Stimulated activated CD8-positive, alpha-beta memory T cell treated with anti-CD3 and anti-CD28 coated beads, Interleukin-2, amount 100 ng/mL, for 48 hours (primary cell): ENCODE data around the gene THAP7.
"Not testable (repeated sequence)": the region's sequence is repeated elsewhere in the genome, so short reads cannot be mapped to it uniquely, and the experiment has no call there.

ENCODE experiments used
- DNase-seq, 2 donors: peaks; one replicate each; pipeline ENCODE4 v3.0.0-alpha.2; 2020; ENCODE audit warnings: low read depth in 2 of 2

The THAP7 gene

DNA sequence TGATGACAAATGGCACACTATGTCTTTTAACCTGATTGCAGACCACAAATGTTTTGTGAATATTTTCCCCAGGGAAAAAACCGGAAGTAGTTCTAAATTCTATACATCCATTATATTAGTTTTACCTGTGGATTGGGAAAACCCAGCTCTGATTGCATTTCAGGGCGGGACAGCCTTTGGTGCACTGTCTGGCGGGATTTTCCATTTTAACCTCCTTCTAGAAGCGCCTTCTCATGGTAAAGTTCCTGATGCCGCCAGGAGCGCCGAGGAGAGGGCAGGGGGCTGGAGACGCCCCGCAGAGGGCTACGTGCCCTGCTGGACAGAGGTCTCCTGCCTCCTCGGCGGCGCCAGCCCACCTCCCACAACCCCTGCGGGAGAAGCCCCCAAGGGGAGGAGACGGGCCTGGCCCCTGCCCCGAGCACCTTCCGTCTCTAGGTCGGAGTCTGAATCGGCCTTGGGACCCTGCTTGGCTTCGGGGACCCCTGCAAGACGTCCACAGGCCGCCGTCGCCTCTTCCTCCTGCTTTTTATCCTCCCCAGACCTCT lies 11.8 kb upstream of the THAP7 start:
- no peak for DNase-seq

DNA sequence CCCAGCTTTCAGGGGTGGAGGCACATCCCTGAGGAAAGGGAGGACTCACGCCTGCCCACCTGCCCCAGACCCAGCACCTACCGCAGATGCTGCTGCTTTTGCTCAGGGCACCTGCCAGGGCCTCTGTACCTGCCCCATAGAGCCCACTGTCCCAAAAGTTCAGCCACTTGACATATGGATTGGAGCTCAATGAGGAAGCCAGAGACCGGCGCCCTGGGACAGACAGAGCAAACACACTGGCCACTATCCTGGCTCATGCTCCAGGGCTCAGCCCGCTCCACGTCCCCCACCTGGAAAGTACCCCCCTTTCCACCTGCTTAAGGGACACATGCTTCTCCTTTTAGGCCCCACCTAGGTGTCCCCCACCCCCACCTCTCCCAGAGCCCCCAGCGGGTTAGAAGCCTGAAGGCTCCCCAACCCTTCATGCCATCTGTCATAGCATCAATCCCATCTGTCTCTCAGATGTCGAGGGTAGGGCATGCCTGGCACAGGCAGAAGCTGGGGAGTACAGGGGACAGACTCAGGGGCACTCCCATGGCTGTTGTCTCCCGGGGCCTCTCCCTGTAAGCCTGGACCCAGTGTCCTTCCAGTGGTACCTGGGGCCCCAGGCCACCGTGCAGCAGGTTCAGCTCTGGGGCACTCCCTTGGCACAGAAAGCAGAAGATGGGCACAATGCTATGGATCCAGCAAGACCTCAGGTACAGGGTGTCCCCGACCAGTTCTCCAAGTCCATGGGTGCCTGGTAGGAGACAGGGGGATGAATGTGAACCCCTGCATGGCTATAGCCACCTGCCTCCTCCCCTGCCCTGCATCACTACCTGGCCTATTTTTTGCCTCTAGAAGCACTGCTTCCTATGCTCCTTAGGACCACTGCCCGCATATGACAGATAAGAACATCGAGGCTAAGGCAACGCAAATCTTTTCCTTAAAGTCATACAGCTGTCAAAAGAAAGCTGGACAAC lies 10.8 kb upstream of the THAP7 start:
- no peak for DNase-seq

DNA sequence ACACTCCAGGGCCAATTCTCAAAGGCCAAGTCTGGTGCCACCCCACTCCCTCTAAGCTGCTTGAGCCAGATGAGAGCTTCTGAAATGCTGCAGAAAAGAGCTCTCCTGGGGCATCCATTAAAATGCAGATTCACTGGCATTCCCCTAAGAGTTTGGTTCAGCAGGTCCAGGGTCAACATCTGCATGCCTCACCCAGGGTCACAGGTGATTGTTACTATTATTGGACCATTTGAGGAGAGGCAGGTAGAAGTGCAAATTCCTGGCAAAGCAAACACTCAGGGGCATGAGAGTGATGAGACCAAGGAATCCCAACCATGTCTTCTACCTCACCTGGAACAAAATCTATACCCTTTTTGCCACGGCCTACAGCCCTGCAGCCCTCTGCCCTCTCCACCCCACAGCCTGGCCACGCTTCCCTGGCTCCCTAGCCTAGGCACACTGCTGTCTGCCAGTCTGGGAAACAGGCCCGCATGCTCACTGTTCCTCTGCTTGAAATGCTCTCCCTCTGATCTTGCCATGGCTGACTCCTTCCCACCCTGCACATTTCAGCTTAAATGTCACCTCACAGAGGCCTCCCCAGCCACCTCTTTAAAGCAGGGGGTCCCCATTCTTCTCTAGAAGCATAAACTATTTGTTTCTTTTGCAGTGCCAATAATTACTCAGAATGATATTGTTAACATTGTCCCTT lies 8.7 kb upstream of the THAP7 start:
- DNase-seq, result no peak

DNA sequence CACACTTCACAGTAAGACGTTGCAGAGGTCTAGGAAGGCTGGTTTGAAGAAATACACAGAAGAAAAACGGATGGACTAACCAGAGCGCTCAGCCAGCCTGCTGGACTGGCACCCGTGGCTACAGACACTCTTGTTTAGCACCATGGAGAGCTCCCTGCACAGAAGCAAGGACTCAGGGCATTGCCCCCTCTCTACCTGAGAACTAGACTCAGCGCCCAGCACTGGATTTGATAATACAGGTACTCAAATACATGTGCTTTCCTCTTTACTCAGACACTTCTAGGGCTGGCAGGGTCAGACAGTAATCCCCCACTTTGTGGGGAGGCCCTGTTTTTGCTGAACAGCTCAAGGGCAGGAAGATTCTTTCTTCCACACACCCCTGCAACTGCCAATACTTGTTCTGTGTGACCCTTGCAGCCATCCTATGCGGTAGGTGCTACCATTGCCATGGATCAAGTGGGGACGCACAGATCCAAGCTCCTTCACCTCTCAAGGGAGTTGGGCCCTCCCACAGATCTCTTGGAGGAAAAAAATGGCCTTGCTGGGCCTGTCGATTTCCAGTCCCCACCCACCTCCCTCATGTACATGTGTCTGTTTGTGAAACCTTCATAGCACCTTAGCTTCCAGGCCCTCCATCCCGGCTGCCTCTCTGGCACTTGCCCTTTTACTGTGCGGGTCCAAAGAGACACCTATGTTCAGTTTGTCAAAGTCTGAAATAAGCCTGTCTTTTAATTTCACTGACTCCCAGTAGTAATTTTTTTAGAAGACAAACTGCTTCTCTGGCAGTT lies 7.9 kb upstream of the THAP7 start:
- DNase-seq, result no peak

DNA sequence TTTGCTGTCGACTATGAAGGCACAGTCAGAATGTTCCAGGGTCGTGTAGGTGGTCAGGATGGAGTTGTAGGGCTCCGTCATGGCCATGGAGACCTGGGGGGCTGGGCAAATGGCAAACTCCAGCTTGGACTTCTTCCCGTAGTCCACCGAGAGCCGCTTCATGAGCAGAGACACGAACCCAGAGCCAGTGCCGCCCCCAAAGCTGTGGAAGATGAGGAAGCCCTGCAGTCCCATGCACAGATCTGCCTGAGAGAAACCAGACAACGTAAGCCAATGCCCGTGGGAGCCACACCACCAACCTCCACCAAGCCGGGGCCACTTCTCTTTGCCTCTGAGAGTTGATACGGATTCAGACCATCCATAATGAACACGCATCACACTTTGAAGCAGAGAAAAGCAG lies 7.3 kb upstream of the THAP7 start:
- DNase-seq, result not testable (repeated sequence)

DNA sequence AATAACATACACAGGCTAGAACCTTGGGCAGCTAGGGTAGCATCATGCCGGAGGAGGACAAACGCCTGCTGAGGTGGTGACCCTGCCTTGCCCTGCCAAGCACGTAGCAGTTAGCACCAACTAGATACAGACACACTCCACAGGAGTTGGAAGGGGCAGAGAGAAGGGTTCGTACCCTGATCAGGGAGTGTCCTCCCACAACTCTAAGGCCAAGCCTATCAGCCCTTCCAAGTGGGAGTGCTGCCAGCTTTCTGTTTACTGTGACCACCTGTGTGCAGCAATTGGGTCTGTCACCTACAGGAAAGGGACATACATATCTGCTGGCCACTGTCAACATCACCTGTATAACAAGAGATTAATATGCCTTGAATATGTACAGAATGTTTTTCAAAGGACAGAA lies 1.9 kb upstream of the THAP7 start:
- DNase-seq, result no peak

DNA sequence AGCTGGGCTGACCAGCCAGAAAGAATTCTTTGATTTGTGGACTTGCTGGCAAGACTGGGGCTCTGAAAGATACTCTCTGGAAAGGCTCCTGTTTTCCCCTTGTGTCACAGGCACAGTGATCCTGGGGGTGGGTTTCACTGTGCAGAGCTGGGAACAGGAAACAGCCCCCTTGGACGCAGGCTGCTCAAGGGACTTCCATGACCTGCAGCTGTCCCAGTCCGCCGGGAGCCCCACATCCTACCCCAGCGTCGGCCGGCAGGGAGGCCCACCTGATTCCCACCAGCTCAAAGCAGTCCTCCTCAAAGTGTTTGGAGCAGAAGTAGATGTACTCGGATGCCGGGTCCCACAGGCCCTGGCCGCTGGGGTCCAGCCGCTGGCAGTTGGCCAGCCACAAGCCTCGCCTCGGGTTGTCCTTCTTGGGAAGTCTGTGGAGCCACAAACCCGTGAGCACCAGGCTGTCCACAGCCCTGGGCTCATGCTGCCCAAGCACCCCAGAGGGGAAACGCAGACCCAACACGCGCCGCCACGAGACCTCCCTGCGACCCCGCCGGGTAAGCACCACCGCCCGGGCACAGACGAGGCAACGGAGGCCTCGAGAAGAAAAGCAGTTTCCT lies 824 bp downstream of the THAP7 start:
- DNase-seq, result no peak

DNA sequence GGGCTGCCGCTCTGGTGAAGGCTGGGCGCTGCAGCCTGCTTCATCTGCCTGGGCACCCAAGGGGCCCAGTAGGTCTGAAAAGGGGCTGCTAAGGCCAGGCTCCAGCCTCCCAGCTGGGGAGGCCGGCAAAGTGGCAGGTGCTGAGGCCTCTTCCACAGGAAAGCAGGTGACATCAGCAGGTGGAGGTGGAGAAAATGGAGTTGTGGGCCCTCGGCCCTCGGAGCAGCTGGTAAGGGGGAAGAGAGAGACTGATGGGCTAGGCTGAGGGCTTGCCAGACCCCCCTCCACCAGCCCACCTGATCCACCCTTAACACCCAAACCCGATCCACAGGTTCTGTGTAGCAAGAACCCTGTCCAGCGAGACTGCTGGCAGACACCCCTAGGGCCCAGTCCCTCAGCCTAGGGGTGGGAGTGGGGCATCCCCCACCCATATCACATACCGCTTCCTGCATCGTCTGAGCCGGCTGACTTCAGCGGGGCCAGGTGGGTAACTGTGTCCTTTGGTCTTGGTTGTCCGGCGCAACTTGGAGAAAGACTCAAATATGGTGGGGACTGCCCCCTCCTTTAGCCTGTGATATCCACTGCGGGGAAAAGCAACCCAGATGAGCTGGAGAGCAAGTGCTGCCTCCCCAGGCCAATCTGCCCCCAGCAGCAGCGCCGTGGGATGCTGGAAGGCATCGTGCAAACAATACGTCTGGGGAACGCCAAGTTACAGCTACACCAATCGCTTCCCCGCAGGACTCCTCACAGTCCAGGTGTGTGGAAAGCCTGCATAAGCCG lies 1.5 kb downstream of the THAP7 start:
- DNase-seq, result no peak

DNA sequence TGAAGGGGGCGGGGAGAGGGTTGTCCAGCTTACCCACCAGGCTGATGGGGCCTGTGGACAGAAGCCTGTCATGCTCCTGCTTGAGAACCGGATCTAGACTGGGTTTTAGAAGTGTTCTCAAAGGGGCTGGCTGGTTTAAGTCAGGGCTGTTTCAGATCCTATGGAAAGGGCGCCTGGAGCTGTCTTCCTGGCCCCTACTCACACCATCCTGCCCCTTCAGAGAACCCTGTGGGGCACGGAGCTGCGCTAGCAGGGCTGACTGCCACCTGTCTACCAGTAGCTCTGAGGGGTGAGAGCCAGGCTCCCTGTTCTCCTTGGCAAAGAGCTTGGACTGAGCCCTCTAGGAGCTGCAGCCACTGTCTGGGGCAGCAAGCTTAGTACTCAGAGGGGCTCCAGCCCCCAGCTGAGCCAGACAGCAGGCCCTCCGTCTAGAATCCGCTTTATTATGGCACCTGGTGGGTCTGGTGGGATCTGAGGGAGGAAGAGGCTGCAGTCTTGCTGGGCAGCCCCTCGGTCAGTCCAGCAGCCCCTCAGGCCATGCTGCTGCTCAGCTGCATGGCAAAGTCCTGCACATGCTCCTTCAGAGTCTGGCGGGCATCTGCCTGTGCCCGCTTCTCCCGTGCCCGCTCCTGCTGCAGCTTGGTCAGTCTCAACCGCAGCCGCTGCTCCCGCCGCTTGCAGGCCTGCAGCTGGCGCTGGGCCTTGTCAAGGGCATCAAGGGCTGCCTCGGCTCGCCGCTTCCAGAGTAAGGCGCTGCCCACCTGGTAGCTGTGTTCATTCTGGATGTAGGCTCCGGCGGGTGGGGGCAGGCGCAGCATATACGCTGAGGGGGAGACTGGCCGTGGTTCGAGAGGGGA lies 2.3 kb downstream of the THAP7 start:
- DNase-seq, result no peak

DNA sequence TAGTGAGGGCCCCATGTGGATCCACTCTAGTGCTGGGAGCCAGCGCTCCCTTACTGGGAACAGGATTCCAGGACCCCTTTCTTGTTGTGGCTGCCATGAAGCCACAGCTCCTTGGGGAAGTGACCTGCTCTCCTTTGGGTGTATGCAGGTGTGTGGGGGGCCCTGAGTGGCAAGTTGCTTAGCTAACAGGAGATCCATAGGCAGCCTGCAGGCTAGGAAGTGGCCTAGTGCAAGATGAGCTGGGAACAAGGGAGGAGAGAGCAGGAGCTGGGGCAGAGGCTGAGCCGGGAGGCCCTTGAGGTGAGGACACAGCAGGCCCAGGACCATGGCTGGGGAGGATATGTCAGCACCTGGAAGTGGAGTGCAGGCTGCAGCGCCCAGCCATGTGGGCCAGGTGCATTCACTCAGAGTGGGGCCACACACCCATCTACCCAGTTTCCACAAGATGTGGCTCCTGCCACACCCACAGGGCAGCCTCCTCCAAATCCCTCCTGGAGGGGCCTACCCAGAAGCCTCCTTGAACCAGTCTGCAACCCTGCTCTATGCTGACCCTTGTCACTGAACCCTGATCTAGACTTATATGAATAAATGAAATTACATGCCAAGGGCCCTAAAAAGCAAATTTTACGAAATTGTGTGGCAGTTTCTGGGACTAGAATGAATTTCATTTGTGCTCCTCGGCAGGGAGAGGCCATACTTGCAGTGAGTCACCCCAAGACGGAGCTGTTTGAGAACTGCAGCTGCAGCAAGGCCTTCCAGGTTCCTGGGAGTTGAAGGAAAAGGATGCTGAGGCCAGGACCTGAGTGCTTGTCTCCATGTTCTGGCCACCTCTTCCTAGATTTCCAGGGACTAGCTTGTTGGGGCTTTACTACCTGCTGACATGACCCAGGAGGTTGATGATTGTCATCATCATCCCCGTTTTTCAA lies 3.2 kb downstream of the THAP7 start:
- DNase-seq, result no peak

DNA sequence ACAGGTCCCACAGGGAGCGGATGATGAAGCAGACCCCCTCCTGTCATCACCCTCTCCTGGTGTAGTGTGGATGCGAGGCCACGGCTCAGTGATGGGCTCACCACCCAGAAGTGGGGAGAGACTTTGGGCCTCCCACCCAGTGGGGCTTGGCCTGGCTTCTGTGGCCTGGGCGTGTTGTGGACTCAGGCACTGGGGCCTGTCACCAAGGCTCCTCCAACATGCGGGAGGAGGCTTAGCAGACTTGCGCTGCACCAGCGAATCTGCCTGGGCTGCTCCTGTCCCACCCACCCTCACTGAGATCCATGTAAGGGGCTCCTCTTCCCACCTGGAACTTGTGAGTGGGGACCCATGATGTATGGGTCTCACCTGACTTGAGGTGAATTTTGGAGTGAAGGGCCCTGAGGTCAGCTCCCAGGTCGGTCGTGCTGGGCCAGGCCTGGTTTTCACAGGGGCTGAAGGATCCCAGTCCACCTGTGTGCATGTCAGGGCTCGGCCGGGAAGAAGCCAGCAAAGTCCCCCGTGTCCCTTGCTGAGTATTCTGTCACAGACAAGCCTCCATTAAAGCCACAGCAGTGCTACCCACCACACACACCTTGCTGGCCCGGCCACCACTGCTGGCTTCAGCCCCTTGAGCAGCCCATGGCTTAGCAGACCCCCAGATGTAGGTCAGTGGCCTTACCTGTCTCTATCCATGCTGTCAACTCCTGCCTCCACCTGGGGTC lies 4.2 kb downstream of the THAP7 start:
- DNase-seq, result no peak

DNA sequence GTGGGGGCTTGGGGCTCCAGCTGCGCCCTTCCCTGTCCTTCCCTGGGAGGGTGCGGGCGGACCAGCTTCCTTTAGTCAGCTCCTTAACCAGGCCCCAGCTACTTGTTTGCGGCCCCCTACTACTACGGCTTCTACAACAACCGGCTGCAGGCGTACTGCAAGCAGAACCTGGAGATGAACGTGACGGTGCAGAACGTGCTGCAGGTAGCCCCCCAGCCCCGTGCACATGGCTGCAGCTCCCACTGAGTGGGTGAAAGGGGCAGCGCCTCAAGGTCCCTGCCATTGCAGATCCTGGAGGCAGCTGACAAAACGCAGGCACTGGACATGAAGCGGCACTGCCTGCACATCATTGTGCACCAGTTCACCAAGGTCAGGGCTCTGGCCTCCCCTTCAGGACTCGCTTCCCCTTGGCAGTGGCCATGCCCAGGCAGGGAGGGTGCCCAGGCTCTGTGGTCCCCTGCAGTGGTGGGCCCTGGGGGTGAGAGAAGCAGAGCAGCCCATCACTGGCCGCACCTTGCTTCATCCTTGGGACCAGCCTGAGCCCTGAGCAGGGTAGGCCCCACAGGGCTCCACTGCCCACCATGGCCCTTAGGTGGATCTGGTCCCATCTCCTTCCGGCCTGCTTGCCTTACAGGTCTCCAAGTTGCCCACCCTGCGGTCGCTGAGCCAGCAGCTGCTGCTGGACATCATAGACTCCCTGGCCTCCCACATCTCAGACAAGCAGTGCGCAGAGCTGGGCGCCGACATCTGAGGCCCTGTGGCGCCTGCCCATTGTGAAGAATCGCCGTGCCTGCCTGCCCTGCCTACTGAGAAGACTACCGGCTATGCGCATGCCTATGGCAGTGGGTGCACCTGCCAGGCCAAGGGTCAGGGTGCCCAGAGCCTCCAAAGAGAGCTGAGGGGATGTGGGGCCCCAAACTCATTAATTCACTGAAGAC lies 5.1 kb downstream of the THAP7 start:
- DNase-seq, result no peak

DNA sequence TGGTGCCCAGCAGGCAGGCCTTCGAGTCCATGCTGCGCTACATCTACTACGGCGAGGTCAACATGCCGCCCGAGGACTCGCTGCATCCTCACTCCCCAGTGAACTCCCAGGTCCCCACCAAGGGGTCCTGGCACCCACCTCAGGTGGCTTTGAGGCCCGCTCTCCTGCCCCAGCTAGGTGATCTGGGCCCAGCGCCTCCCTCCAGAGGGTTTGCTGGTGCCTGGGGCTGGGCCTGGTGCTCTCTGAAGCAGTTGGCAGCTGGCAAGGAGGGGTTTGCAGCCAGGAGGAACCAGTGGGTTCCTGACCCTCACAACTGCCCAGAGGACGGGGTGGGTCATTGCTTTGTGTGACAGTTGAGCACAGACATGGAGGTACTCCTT lies 5.9 kb downstream of the THAP7 start:
- no peak for DNase-seq

DNA sequence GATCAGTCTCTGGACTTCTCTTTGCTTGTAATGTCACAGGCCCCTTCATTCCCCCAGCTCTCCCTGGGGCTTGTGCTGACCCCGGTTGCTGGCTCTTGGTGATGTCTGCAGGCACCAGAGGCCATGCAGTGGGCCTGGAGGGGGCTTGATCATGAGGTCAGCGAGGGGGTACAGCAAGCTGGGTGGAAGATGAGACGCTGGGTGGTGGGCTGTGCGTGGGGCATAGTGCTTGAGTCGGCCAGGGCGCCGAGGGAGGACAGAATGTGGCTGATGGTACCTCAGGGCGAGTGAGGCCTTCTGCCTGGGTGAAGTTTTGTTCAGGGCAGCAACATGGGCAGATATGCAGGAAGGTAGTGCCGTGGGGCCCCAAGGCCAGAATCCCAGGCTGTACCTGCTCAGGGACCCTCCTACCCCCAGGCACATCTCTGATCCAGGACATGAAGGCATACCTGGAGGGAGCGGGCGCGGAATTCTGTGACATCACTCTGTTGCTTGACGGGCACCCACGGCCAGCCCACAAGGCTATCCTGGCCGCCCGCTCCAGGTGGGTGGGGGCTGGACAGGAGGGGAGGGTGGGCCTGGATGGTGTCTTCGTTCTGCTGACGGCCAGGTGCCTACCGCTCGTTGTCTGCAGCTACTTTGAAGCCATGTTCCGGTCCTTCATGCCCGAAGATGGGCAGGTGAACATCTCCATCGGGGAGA lies 6.4 kb downstream of the THAP7 start:
- no peak for DNase-seq

DNA sequence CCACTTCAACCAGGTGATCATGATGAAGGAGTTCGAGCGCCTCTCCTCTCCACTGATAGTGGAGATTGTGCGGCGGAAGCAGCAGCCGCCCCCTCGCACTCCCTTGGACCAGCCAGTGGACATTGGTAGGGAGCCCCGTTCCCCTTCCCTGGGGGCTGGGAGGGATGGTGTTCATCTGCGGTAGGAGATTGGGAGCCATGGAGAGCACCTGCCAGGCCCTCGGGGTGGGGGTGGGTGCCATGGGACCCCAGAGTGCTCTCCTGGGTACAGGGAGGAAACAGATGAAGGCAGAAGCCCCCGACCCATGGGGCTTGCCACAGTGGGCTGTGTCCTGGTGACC lies 7.0 kb downstream of the THAP7 start:
- no peak for DNase-seq

DNA sequence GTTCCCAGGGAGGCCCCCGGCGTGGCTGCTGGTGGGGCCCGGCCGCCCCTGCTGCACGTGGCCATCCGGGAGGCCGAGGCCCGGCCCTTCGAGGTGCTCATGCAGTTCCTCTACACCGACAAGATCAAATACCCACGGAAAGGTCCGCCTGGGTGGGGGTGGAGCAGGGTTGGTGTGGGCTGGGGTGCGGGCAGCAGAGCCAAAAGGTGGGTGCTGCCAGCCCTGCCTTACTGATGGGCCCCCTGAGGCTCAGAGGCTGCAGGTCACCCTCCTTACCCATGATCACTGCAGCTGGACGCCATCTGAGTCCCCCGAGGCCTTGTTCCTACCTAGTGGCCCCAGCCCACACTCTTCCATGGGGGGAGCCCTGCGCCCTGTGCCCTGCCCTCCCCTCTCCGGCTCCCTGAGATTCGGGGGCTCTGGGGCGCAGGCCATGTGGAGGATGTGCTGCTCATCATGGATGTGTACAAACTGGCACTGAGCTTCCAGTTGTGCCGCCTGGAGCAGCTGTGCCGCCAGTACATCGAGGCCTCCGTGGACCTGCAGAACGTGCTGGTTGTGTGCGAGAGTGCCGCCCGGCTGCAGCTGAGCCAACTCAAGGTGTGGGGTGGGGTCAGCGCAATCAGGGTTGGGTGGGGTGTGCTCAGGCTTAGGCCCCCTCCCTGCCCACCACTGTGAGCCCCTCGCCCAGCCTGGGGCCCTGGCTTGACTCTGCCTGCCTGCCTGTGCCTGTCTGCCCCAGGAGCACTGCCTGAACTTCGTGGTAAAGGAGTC lies 7.6 kb downstream of the THAP7 start:
- DNase-seq, result no peak
